Aorta (tissue), 5 donors: Measurements from ENCODE around the gene ZNF722. TPM values are rescaled to one million over a fixed set of nuclear protein-coding genes. Genes with fewer than 3 reads are reported as not detected.
"Not testable (repeated sequence)": the region's sequence is repeated elsewhere in the genome, so short reads cannot be mapped to it uniquely, and the experiment has no call there.

Experiments
- ATAC-seq: fragments of 200-7000 bp; cut with Tn5 transposase; one replicate; pipeline ENCODE4 v1.9.1; 2022; ENCODE audit warnings: moderate library complexity; ENCODE audit not compliant: low FRiP score
- DNase-seq, 2 donors: peaks; one replicate each; pipeline ENCODE4 v3.0.0-alpha.2; 2020
- H3K27ac ChIP-seq, 2 donors: one replicate each; pipeline ENCODE4 v1.5.1; 2013; ENCODE audit warnings: low read length in 2 of 2, mild to moderate bottlenecking in 2 of 2, moderate library complexity in 2 of 2, control low read depth in 1 of 2, inconsistent platforms in 1 of 2, low read depth in 1 of 2
- H3K27me3 ChIP-seq, 2 donors: one replicate each; pipeline ENCODE4 v1.6.1; 2013; ENCODE audit warnings: control low read depth in 1 of 2, low read length in 1 of 2, mild to moderate bottlenecking in 1 of 2, moderate library complexity in 1 of 2; ENCODE audit not compliant: insufficient read depth in 2 of 2, control insufficient read depth in 1 of 2
- H3K36me3 ChIP-seq, 2 donors: one replicate each; pipeline ENCODE4 v1.6.1; 2013; ENCODE audit warnings: control low read depth in 1 of 2, low read length in 1 of 2, mild to moderate bottlenecking in 1 of 2; ENCODE audit not compliant: insufficient read depth in 2 of 2, control insufficient read depth in 1 of 2
- H3K4me1 ChIP-seq, 2 donors: one replicate each; pipeline ENCODE4 v1.6.1; 2013; ENCODE audit warnings: low read length in 2 of 2, control low read depth in 1 of 2, mild to moderate bottlenecking in 1 of 2, moderate library complexity in 1 of 2; ENCODE audit not compliant: insufficient read depth in 2 of 2, control insufficient read depth in 1 of 2
- H3K4me3 ChIP-seq, 2 donors: one replicate each; pipeline ENCODE4 v1.5.1; 2013; ENCODE audit warnings: low read length in 2 of 2, control low read depth in 1 of 2, mild to moderate bottlenecking in 1 of 2
- H3K9me3 ChIP-seq: one replicate; pipeline ENCODE4 v1.6.1; 2013; ENCODE audit warnings: mild to moderate bottlenecking, low read length; ENCODE audit not compliant: control insufficient read depth
- whole genome bisulfite sequencing, 2 donors: extraction: QIAGEN DNeasy Blood & Tissue Kit; methylation state at CpG; one replicate each; pipeline ENCODE4 v1.1.7; 2013; 5-methylcytosine and 5-hydroxymethylcytosine counted together
- intact Hi-C, 2 donors: fragments of 100-400 bp; cut with DNase I; formaldehyde crosslinking; loops; one replicate each; pipeline versions ENCODE4 v1.14.2 to v1.15.0; 2022
- long read RNA-seq, 2 donors: library from polyadenylated mRNA; unstranded; transcript quantifications; one replicate each; pipeline ENCODE4 v2.0.0, GENCODE V29; 2020 to 2021
- polyA plus RNA-seq, 2 donors: library from polyadenylated mRNA; stranded (reverse); fragments of 200-250 nt; gene quantifications; one replicate each; pipeline ENCODE4 v1.2.3, GENCODE V29; 2013
- total RNA-seq, 2 donors: library from RNA; stranded (reverse); fragmentation: NEBNext Ultra II Directional; extraction: Animal tissue kit (Norgen Biotek cat#: 25700); gene quantifications; one replicate each; pipeline ENCODE4 v1.2.1, GENCODE V29; 2021
- donor health status: healthy with polysubstance abuse.
- donor health status: Bipolar disorder and iron deficiency.
- donor health status: DM: no; HTN: no; CAD: no.
- donor health status: DM: no; HTN: no; CAD: no.
- donor health status: DM: yes; HTN: yes; CAD: no.

ZNF722 gene
- not detected for total RNA-seq
- polyA plus RNA-seq: not detected
- long read RNA-seq, donor 1: 0 reads
- long read RNA-seq, donor 2: 0 reads

DNA sequence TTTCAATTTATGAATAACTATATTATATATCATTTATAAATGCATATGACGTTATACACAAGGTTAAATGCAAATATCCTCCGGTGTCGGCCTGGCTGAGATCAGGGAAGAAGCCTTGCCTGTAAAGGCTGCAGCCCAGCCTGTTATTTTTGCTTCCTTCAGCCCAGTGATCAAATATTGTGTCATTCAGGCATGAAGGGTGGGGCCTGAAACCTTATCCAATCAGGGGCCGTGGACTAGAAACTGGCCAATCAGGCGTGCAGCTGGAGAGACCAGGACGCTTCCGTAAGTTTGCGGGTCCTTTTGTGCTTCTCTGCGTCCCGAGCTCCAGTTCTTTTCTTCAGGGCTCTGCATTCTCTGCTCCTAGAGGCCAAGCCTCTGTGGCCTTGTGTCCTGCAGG is at the start of gene ZNF722:
ZNF722 (plus strand) TSS at position 301 of the 400 bp plus-strand sequence. CDS start 113 bp downstream, outside the sequence.
- no peak for DNase-seq
- no peak for ATAC-seq
- no peak within 1 kb of the TSS for H3K27ac ChIP-seq
- intact Hi-C loops: no loop called here
- peaks cover 4% of the 10 kb centered on the region for H3K9me3 ChIP-seq
- no peaks in the 10 kb centered on the region for H3K27me3 ChIP-seq
- WGBS, 2 donors: 88 to 91% methylated on average over 10 of the region's 10 CpGs
- no peak within 1 kb of the TSS for H3K4me3 ChIP-seq
- H3K36me3 ChIP-seq: no peaks in the 10 kb centered on the region
- no peaks in the 10 kb centered on the region for H3K4me1 ChIP-seq

DNA sequence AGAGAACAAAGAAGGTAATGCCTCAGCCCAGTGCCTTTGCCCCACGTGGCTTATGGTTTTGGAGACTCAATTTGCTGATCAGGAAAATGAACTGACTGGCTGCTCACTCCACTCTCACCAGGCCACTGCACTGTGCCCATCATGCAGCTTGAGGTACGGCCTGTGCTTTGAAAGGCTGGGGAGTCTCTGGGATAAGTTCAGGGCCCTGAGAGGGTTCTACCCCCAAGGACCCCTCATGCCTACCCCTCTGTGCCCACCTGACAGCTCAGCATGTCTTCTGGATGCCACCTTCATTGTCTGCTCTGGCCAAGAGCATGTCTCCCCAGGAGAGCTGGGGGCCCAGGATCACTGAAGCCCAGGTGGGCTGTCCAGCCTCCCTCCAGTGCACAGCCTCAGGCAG is 45.5 kb upstream of the ZNF722 start:
- Histone ChIP-seq H3K9me3 (peaks cover 2% of the 10 kb centered on the region), H3K36me3 (no peaks in the 10 kb centered on the region), H3K27ac (no peak overlapping the region), H3K27me3 (no peaks in the 10 kb centered on the region), H3K4me3 (no peak overlapping the region), H3K4me1 (no peaks in the 10 kb centered on the region)
- no peak for DNase-seq
- 52 to 64% methylated on average over 2 of the region's 2 CpGs for WGBS, 2 donors
- ATAC-seq: no peak
- intact Hi-C loops: no loop called here

DNA sequence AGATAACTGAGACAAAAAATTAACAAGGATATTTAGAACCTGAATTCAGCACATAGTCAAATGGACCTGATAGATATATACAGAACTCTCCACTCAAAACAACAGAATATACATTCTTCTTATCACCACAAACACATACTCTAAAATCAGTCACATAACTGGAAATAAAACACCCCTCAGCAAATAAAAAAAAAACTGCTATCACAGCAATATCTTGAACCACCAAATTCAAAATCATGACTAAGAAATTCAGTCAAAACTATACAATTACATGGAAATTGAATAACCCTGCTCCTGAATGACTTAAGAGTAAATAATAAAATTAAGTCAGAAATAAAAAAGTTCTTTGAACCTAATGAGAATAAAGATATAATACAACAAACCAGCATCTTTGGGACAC is 30.0 kb upstream of the ZNF722 start:
- no peak for DNase-seq
- intact Hi-C loops: no loop called here
- Histone ChIP-seq H3K4me3 (no peak overlapping the region), H3K27me3 (no peaks in the 10 kb centered on the region), H3K27ac (no peak overlapping the region), H3K9me3 (no peaks in the 10 kb centered on the region), H3K4me1 (no peaks in the 10 kb centered on the region), H3K36me3 (no peaks in the 10 kb centered on the region)
- ATAC-seq: no peak

DNA sequence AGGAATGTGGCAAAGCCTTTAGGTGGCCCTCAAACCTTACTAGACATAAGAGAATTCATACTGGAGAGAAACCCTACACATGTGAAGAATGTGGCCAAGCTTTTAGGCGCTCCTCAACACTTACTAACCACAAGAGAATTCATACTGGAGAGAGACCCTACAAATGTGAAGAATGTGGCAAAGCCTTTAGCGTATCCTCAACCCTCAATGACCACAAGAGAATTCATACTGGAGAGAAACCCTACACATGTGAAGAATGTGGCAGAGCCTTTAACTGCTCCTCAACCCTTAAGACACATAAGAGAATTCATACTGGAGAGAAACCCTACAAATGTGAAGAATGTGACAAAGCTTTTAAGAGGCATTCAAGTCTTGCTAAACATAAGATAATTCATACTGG is 16.8 kb downstream of the ZNF722 start:
- H3K9me3 ChIP-seq, H3K4me3 ChIP-seq, H3K36me3 ChIP-seq, ATAC-seq, H3K27me3 ChIP-seq, intact Hi-C loops, DNase-seq, H3K4me1 ChIP-seq, H3K27ac ChIP-seq: not testable (repeated sequence)
- WGBS, 2 donors: 66 to 74% methylated on average over 2 of the region's 2 CpGs

DNA sequence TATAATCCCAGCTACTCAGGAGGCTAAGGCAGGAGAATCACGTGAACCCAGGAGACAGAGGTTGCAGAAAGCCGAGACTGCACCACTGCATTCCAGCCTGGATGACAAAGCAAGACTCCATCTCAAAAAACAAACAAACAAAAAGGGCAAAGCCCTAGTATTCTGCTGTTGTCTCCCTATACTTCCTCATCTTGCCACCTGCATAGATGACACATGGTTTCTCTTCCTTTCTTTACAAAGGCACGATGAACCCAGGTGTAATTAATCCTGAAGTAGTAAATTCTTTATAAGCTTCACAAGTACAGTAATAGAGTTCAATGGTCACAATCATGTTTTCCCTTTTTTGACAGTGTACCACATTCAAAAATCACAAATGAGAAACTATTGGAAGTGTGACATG is 36.7 kb downstream of the ZNF722 start:
- Histone ChIP-seq H3K9me3 (peaks cover 27% of the 10 kb centered on the region), H3K36me3 (no peaks in the 10 kb centered on the region), H3K4me3 (no peak overlapping the region), H3K27ac (no peak overlapping the region), H3K27me3 (peaks cover 0 to 2% of the 10 kb centered on the region in 2 donors), H3K4me1 (no peaks in the 10 kb centered on the region)
- no peak for DNase-seq
- ATAC-seq: no peak
- WGBS, 2 donors: 74 to 83% methylated on average over 3 of the region's 3 CpGs
- intact Hi-C loops: no loop called here

DNA sequence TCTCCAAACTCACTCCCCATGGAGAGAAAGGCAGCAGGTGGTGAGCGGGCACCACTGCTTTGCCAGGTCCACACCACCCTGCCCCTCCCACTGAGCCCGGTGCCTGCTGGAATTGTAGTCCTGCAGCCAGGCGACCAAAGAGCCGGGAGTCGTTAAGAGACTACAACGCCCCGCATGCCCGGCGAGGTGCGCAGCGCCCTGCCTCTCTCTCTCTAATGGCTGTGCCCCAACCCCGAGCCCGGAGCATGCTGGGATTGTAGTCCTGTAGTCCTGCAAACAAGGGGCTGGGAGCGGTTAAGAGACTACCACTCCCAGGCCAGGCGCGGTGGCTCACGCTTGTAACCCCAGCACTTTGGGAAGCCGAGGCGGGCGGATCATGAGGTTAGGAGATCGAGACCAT is 38.4 kb downstream of the ZNF722 start:
- Histone ChIP-seq H3K4me1 (no peaks in the 10 kb centered on the region), H3K36me3 (no peaks in the 10 kb centered on the region), H3K4me3 (no peak overlapping the region), H3K27me3 (peaks cover 0 to 2% of the 10 kb centered on the region in 2 donors), H3K9me3 (peaks cover 25% of the 10 kb centered on the region), H3K27ac (no peak overlapping the region)
- intact Hi-C loops: no loop called here
- DNase-seq (no peak), ATAC-seq (peak; percentile 36)
- WGBS, 2 donors: 10 to 19% methylated on average over 21 of the region's 21 CpGs

DNA sequence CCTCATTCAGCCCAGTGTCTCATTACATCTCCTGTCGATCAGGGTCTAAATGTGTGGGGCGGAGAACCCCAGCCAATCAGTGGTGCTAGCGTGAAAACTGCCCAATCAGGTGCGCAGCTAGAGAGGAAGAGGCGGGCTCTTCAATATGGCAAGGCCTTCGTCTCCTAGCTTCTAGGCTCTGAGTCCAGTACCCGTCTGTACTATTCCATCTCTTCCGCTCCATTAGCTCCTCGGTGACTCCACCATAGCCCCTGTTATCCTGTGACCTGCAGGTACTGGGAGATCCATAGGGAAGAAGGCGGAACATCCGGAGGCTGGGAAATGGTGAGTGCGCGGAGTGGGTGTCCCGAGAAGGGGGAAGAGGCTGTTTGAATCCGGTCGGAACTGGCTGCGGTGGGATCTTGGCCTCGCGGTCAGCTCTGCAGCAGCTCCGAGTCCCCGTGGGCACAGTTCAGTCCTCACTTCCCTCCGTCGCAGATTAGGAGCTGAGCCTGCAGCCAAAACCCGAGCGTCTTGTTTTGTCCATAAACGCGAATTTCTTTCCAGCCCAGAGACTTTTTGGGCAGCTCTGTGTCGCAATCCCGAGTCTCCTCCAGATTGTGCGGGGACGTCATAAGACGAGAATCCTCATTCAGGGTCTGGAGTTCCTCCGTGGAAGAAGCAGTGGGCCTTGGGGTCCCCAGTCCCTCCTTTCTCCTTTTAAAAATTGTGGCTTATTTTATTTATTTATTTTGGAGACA is 46.8 kb downstream of the ZNF722 start, which contains the start of gene ZNF727:
ZNF727 (plus strand) TSS at position 134 of the 740 bp plus-strand sequence; CDS start at position 322, 188 bp downstream.
- Histone ChIP-seq H3K36me3 (no peaks in the 10 kb centered on the region), H3K4me1 (no peaks in the 10 kb centered on the region), H3K27ac (peak within 1 kb of the TSS; percentile 3 to 70), H3K9me3 (no peaks in the 10 kb centered on the region), H3K4me3 (peak within 1 kb of the TSS; percentile 48 to 93), H3K27me3 (no peaks in the 10 kb centered on the region)
- DNase-seq (peak; percentile 81 to 87), ATAC-seq (peak; percentile 94)
- WGBS, 2 donors: 1 to 6% methylated on average over 33 of the region's 33 CpGs
- intact Hi-C loops: no loop called here

DNA sequence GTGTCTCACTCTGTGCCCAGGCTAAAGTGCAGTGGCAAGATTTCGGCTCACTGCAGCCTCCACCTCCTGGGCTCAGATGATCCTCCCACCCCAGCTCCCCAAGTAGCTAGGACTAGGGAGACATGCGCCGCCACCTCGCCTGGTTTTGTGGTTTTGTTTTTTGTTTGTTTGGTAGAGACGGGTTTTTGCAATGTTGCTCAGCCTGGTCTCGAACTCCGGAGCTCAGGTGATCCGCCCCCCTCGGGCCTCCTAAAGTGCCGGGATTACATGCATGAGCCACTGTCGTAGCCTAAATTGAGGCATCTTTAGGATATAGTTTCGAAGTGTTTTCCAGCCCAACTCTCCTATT is 47.4 kb downstream of the ZNF722 start:
- H3K27ac ChIP-seq: no peak overlapping the region
- 9 to 23% methylated on average over 12 of the region's 12 CpGs for WGBS, 2 donors
- intact Hi-C loops: no loop called here
- peak overlapping the region; percentile 48 to 93 for H3K4me3 ChIP-seq
- no peak for DNase-seq
- no peaks in the 10 kb centered on the region for H3K9me3 ChIP-seq
- no peaks in the 10 kb centered on the region for H3K36me3 ChIP-seq
- H3K27me3 ChIP-seq: no peaks in the 10 kb centered on the region
- H3K4me1 ChIP-seq: no peaks in the 10 kb centered on the region
- ATAC-seq: no peak
